Subcutaneous abdominal adipose tissue (tissue), 5 donors: ENCODE measurements around the gene WDPCP.
"Not testable (repeated sequence)": the region's sequence is repeated elsewhere in the genome, so short reads cannot be mapped to it uniquely, and the experiment has no call there.

Experiments
- H3K27ac ChIP-seq: one replicate; pipeline ENCODE4 v1.7.0; 2013; ENCODE audit warnings: low read depth, mild to moderate bottlenecking, inconsistent platforms, low read length, moderate library complexity
- H3K27me3 ChIP-seq, 5 donors: one replicate each; pipeline ENCODE4 v1.7.0; 2013; ENCODE audit warnings: low read length in 5 of 5, inconsistent platforms in 1 of 5; ENCODE audit not compliant: control insufficient read depth in 5 of 5, insufficient read depth in 4 of 5
- H3K36me3 ChIP-seq, 5 donors: one replicate each; pipeline ENCODE4 v1.7.0; 2013; ENCODE audit warnings: low read length in 5 of 5; ENCODE audit not compliant: control insufficient read depth in 5 of 5, insufficient read depth in 5 of 5
- H3K4me1 ChIP-seq, 5 donors: one replicate each; pipeline ENCODE4 v1.7.0; 2013; ENCODE audit warnings: low read length in 5 of 5, mild to moderate bottlenecking in 3 of 5, moderate library complexity in 1 of 5; ENCODE audit not compliant: control insufficient read depth in 5 of 5, insufficient read depth in 5 of 5
- H3K4me3 ChIP-seq, 5 donors: one replicate each; pipeline ENCODE4 v1.7.0; 2013; ENCODE audit warnings: low read length in 5 of 5, low read depth in 1 of 5
- H3K9ac ChIP-seq, 5 donors: one replicate each; pipeline ENCODE4 v1.7.0; 2013; ENCODE audit warnings: low read length in 5 of 5, mild to moderate bottlenecking in 4 of 5, moderate library complexity in 3 of 5
- H3K9me3 ChIP-seq, 5 donors: one replicate each; pipeline ENCODE4 v1.7.0; 2013; ENCODE audit warnings: low read length in 5 of 5; ENCODE audit not compliant: control insufficient read depth in 5 of 5
- donor health status: healthy.
- donor health status: healthy.
- donor health status: healthy.
- donor health status: healthy.
- donor health status: healthy.

The WDPCP gene

DNA sequence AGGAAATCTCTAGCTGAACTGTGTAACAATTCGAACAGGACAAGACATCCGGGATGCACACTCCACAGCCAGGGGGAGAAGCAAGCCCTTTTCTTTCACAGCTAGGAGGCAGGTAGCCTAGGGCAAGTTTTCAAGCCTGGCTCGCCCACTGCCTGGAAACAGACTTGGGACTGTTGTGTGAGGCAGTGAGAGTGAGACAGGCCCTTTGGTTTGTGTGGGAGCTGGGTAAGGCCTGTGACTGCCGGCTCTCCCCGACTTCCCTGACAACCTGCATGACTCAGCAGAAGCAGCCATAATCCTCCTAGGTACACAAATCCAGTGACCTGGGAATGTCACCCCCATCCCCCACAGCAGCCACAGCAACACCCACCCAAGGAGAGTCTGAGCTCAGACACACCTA is 179.7 kb downstream of the WDPCP start:
- Histone ChIP-seq H3K9me3 (no peaks in the 10 kb centered on the region), H3K4me1 (no peaks in the 10 kb centered on the region), H3K9ac (no peak overlapping the region), H3K36me3 (peaks cover 13 to 24% (median 15%) of the 10 kb centered on the region in 5 donors), H3K4me3 (no peak overlapping the region), H3K27me3 (no peaks in the 10 kb centered on the region), H3K27ac (no peak overlapping the region)

DNA sequence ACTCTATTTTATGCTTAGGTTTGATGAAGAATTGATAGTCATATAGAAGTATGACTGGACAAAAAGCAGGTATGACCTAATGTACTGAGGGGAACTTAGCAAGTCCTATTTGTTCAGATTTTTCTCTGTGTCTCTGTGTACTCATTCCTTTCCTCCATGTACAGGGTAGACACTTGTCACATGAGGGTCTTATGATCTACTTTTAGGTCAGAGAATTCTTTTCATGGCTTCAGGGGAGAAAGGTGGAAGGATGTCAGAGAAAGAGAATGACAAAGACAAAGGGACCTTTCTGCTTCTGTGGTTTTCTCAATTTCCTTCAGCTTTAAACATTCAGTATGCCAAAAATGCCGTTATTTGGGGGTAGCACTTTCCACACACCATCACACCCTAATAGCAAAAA is 181.6 kb downstream of the WDPCP start:
- H3K9ac ChIP-seq = no peak overlapping the region
- H3K27me3 ChIP-seq = no peaks in the 10 kb centered on the region
- H3K4me1 ChIP-seq = no peaks in the 10 kb centered on the region
- no peak overlapping the region for H3K4me3 ChIP-seq
- no peak overlapping the region for H3K27ac ChIP-seq
- peaks cover 13 to 30% (median 15%) of the 10 kb centered on the region in 5 donors for H3K36me3 ChIP-seq
- H3K9me3 ChIP-seq = peaks cover 0 to 4% (median 0%) of the 10 kb centered on the region in 5 donors

DNA sequence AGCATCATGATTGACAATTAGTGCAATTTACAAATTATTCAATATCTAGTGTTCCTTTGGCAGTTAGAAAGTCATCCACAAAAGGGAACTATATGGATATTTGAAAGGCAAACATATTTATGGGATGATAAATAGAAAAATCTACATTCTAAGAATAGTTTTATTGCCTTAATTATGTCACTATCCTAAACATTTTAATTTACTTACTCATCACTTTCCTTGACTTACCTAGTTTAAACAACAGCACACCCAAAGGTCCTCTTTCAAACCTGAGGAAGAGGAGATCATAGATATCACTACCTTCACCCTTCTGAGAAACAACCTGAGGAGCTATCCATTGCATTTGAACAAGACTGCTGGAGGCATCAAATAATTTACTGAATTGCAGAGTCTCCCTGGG is 184.5 kb downstream of the WDPCP start:
- H3K4me3 ChIP-seq = no peak overlapping the region
- H3K9ac ChIP-seq = no peak overlapping the region
- no peaks in the 10 kb centered on the region for H3K27me3 ChIP-seq
- H3K27ac ChIP-seq = no peak overlapping the region
- peaks cover 0 to 3% (median 0%) of the 10 kb centered on the region in 5 donors for H3K4me1 ChIP-seq
- peaks cover 0 to 4% (median 0%) of the 10 kb centered on the region in 5 donors for H3K9me3 ChIP-seq
- H3K36me3 ChIP-seq = peaks cover 13 to 30% (median 15%) of the 10 kb centered on the region in 5 donors

- H3K36me3 ChIP-seq = peaks cover 9 to 30% (median 13%) of the 10 kb centered on the region in 5 donors
- H3K9me3 ChIP-seq, H3K27ac ChIP-seq, H3K9ac ChIP-seq, H3K27me3 ChIP-seq, H3K4me1 ChIP-seq, H3K4me3 ChIP-seq: not testable (repeated sequence)
Measured at GRCh38 chr2:63402889-63403288, 185.4 kb downstream of the WDPCP start.

- H3K9ac ChIP-seq = no peak overlapping the region
- H3K36me3 ChIP-seq = peaks cover 3 to 35% (median 13%) of the 10 kb centered on the region in 5 donors
- H3K27me3 ChIP-seq = no peaks in the 10 kb centered on the region
- H3K27ac ChIP-seq = no peak overlapping the region
- H3K9me3 ChIP-seq = peaks cover 0 to 4% (median 0%) of the 10 kb centered on the region in 5 donors
- H3K4me3 ChIP-seq = no peak overlapping the region
- peaks cover 0 to 3% (median 0%) of the 10 kb centered on the region in 5 donors for H3K4me1 ChIP-seq
Measured at GRCh38 chr2:63399156-63399555, 189.1 kb downstream of the WDPCP start.

GRCh38 chr2:63379451-63379850 is 208.8 kb downstream of the WDPCP start:
- H3K4me1 ChIP-seq = peaks cover 0 to 2% (median 0%) of the 10 kb centered on the region in 5 donors
- H3K36me3 ChIP-seq = peaks cover 0 to 27% (median 7%) of the 10 kb centered on the region in 5 donors
- H3K9me3 ChIP-seq = no peaks in the 10 kb centered on the region
- H3K27me3 ChIP-seq = no peaks in the 10 kb centered on the region
- H3K27ac ChIP-seq = no peak overlapping the region
- H3K9ac ChIP-seq = no peak overlapping the region
- no peak overlapping the region for H3K4me3 ChIP-seq

DNA sequence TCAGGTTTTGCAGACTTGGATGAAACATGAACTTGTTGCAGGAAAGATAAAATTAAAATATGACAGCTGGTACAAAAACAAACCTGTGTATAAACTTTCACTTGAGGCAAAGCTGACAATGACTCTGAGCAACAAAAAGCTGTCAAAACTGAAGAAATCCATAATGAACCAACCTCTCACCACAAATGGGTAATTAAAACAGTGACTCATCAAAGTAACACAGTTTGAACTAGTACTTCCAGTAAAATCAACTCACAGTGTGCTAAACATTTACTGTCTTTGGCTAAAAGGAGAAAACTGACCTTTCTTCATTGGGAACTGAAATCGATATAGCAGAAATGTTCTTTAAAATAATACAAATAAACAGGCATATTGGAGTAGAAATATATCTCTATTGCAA is 209.7 kb downstream of the WDPCP start:
- Histone ChIP-seq H3K27ac (no peak overlapping the region), H3K27me3 (no peaks in the 10 kb centered on the region), H3K4me1 (peaks cover 0 to under 1% (median 0%) of the 10 kb centered on the region in 5 donors)

GRCh38 chr2:63374341-63374740 is 213.9 kb downstream of the WDPCP start:
- Histone ChIP-seq H3K9ac (no peak overlapping the region), H3K36me3 (peaks cover under 1 to 26% (median 3%) of the 10 kb centered on the region in 5 donors), H3K27me3 (no peaks in the 10 kb centered on the region), H3K27ac (no peak overlapping the region), H3K4me3 (no peak overlapping the region), H3K4me1 (no peaks in the 10 kb centered on the region), H3K9me3 (peaks cover 0 to 11% (median 9%) of the 10 kb centered on the region in 5 donors)

More for the DNA sequence above, 209.7 kb downstream of the WDPCP start:
- H3K4me3 ChIP-seq = no peak overlapping the region
- no peaks in the 10 kb centered on the region for H3K9me3 ChIP-seq
- peaks cover 0 to 23% (median 7%) of the 10 kb centered on the region in 5 donors for H3K36me3 ChIP-seq
- H3K9ac ChIP-seq = no peak overlapping the region

- H3K36me3 ChIP-seq = peaks cover 0 to 30% (median 9%) of the 10 kb centered on the region in 5 donors
- no peak overlapping the region for H3K27ac ChIP-seq
- H3K9me3 ChIP-seq = peaks cover 0 to 11% (median 9%) of the 10 kb centered on the region in 5 donors
- no peaks in the 10 kb centered on the region for H3K4me1 ChIP-seq
- no peak overlapping the region for H3K4me3 ChIP-seq
- H3K27me3 ChIP-seq = no peaks in the 10 kb centered on the region
- H3K9ac ChIP-seq = no peak overlapping the region
Measured at GRCh38 chr2:63372549-63372948, 215.7 kb downstream of the WDPCP start.

- no peaks in the 10 kb centered on the region for H3K4me1 ChIP-seq
- no peak overlapping the region for H3K4me3 ChIP-seq
- H3K9me3 ChIP-seq = peaks cover 0 to 11% (median 9%) of the 10 kb centered on the region in 5 donors
- H3K27ac ChIP-seq = no peak overlapping the region
- H3K9ac ChIP-seq = no peak overlapping the region
- peaks cover 0 to 32% (median 9%) of the 10 kb centered on the region in 5 donors for H3K36me3 ChIP-seq
- H3K27me3 ChIP-seq = no peaks in the 10 kb centered on the region
Measured at GRCh38 chr2:63369146-63369545, 219.1 kb downstream of the WDPCP start.
